GM21737 (cell line): ENCODE data around the gene LRRC14B.
"Not testable (repeated sequence)": the region's sequence is repeated elsewhere in the genome, so short reads cannot be mapped to it uniquely, and the experiment has no call there.

Source experiments
- ATAC-seq: cut with Tn5 transposase; IDR thresholded peaks from one replicate; pipeline ENCODE4 v1.9.1; 2021; ENCODE audit warnings: mild to moderate bottlenecking, moderate library complexity; ENCODE audit not compliant: unreplicated experiment

Gene LRRC14B

DNA sequence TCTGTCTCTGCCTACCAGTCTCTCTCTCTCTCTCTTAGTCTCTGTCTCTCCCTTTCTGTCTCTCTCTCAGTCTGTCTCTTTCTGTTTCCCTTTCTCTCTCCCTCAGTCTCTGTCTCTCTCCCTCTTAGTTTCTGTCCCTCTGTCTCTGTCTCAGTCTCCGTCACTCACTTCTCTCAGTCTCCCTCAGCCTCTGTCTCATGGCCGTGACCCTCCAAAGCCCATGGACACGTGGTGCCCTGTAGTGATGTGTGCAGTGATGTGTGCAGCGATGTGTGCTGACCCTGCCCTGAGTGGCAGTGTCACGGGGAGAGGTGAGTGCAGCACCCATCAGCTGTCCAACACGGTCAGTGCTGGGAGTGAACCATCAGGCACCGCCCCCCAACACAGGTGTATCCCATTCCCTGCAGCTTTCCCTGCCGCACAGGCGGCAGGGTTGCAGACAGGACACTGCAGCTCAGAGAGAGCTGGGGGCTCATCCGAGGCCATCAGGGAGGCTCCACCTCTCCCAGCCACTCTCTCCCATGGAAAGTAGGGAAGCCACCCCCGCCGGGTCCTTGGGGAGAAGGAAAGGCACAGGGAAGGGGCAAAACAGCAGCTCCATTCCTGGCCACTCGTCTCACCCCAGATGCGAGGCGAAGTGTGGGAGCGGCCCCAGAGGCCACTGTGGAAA is 794 bp upstream of the LRRC14B start:
- ATAC-seq: no peak

- no peak for ATAC-seq
Measured at GRCh38 chr5:191949-192690, 825 bp downstream of the LRRC14B start.

GRCh38 chr5:192691-192969 is 1.3 kb downstream of the LRRC14B start:
- ATAC-seq: no peak

GRCh38 chr5:192970-193831 is 1.9 kb downstream of the LRRC14B start:
- no peak for ATAC-seq

DNA sequence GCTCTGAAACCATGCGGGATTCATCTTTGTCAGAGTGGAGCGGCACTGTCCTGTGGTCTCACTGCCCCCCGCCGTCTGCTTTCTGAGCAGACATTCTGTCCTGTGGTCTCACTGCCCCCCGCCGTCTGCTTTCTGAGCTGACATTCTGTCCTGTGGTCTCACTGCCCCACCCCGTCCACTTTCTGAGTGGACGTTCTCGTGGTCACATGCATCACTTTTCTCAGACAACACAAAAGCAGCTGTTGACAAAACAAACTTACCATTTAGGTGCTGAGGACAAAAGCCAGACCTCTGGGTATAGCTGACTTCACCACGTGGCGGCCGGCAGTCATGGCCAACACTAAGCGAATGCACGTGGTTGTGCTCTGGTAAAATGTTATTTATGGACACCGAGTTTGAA is 2.8 kb downstream of the LRRC14B start:
- ATAC-seq: no peak

DNA sequence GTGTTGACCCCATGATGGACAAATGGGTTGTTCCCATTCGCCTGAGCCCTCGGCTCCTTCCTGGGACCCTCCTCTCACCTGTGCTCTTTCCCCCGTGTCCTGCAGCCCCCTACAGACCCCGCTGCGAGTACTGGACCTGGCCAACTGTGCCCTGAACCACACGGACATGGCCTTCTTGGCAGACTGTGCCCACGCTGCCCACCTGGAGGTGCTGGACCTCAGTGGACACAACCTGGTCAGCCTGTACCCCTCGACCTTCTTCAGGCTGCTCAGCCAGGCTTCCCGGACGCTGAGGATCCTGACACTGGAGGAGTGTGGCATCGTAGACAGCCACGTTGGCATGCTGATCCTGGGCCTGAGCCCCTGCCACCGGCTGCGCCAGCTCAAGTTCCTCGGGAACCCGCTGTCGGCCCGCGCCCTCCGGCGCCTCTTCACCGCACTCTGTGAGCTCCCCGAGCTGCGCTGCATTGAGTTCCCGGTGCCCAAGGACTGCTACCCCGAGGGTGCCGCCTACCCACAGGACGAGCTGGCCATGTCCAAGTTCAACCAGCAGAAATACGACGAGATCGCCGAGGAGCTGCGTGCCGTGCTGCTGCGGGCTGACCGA is 3.4 kb downstream of the LRRC14B start:
- no peak for ATAC-seq

DNA sequence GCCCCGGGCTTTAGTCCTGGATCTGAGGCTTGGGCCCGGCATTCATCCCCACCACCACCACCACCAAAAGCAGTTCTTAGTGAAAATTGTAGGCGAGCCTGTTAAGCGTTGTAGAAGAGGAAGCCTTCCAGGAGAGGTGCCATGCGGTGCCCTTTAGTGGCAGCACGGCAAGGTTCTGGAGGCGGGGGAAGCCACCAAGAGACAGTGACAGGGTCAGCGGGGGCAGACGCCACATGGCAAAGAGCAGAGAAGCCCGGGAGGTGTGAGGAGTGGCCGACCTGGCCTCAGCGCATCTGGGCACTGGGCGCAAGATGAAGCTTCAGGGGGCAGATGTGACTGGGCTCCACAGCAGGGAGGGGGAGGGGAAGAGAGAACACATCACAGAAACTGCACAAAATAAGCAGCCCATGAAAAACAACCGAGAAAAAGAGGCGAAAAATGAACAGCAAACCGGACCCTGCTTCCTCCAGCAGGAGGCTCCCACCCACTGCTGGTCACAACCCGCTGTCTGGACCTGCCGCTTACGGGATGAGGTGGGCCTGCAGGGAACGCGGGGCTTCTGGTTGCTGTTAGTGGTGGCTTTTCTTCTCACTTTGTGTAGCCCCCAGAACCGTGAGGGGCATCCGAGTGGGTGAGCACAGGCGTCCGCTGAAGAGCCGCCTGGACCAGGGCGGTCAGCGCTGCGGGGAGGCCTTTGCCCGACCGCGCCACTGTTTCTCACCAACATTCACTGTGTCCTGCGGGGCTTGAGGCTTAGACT is 4.3 kb downstream of the LRRC14B start:
- no peak for ATAC-seq

DNA sequence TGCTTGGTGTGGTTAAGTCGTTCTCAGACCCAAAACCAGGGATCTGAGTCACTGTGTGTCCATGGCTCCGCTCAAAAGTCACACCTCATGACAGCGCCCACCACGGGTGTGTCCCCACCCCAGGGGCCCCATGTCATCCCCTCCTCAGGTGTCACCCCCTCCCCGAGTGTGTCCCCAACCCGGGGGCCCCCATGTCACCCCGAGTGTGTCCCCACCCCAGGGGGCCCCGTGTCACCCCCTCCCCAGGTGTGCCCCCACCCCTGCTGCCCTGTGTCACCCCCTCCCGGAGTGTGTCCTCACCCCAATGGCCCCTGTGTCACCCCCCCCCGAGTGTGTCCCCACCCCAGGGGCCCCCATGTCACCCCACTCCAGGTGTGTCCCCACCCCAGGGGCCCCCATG is 5.1 kb downstream of the LRRC14B start:
- no peak for ATAC-seq

- not testable (repeated sequence) for ATAC-seq
Measured at GRCh38 chr5:197031-197430, 5.7 kb downstream of the LRRC14B start.

DNA sequence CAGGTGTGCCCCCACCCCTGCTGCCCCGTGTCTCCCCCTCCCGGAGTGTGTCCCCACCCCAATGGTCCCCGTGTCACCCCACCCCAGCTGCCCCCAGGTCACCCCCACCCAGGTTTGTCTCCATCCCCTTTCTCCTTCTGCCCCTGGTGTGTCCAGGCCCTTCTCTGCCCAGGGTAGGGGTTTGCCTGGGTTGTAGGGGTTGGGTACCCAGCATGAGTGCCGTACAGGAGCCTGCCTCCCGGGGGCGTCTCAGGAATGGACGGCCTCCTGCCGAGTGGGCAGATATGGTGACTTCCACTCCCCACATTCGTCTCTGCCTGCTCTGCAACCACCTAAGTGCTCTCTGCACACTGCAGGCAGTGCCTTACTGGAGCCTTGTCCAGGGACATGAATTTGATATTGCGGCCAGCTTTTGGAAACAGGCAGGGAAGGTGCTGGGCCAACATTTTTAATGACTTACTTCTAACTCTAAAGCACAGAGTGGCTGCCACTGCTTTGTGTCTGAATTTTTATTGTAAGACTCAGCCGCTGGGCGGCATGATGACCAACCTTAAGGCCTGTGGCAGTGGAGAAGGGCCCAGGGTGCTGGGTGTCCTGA is 6.7 kb downstream of the LRRC14B start:
- no peak for ATAC-seq

GRCh38 chr5:198516-199196 is 7.4 kb downstream of the LRRC14B start:
- ATAC-seq: no peak

DNA sequence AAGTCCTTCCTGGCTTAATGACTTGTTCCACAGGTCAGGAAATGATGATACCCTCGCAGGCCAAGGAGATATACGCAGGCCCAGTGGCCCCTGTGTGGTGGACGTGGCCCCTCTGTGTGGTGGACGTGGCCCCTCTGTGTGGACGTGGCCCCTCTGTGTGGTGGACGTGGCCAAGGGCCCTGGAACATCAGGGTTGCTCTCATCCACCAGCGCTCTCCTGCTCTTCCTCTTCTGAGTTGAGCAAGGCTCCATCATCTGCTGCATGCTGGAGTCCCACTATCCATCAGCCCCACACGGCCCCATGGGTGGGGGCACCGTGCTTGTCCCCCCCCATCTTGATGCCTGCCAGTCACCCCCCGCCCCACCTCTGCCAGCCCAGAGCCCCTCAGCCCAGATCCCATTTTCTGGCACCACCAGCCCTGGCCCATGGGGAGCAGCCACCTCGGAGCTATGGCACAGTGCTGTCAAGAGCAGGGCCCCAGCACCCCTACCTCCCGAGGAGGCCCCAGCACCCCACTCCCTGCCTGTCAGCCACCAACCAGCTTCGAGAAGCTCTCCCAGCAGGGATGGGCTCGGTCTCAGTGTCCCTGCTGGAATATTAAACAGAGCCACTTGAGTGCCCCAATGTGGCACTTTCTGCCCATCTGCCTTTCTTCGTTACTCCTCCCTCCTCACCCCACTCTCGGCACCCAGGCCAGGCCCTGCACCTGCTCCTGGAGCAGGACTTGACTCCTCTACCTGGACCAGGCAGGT is 8.1 kb downstream of the LRRC14B start:
- ATAC-seq: no peak

DNA sequence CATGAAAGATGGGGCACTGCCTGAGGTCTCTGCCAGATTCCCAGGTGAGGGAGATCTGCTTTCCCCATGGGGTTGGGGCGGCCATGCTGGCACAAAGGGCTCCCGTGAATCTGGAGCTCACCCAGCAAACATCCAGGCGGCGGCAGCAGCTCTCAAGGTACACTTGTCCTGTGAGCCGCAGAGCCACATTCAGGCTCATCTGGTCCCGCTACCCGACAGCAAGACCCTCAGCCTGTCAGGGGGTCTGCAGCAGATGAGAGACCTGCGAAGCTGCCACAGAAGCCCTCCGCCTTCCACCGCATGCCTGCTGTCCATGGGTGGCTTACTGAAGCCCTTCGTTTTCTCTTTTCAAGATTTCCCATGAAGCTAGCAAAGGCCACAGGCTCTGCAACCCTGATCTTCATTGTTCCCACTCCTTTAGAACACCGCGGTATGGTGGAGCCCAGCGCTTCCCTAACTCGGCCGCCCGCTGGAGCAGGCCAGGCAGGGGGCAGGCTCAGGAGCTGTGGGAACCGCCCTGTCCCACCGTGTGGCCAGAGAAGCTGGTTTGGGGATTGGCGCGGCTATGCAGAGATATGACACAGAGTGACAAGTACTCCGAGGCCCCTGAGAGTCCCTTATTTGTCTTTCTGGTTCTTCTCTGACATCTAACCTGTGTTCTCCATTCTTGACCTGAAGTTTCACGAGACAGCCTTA is 8.8 kb downstream of the LRRC14B start:
- no peak for ATAC-seq

DNA sequence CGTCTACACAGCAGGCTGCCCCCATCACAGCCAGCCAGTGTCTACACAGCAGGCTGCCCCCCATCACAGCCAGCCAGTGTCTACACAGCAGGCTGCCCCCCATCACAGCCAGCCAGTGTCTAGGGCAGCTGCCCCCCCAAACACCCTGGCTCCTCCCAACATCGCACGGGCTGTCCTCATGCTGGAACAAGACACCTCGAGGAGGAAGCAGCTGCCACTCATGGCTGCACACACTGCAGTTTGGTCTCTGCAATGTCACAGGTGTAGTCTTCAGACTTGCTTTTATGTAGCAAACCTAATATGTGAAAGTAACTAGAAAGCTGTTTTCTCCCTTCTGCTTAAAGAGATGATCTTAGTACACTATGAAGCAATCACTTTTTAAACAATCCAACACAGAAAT is 9.7 kb downstream of the LRRC14B start:
- ATAC-seq: no peak

GRCh38 chr5:201672-202071 is 10.4 kb downstream of the LRRC14B start:
- no peak for ATAC-seq

DNA sequence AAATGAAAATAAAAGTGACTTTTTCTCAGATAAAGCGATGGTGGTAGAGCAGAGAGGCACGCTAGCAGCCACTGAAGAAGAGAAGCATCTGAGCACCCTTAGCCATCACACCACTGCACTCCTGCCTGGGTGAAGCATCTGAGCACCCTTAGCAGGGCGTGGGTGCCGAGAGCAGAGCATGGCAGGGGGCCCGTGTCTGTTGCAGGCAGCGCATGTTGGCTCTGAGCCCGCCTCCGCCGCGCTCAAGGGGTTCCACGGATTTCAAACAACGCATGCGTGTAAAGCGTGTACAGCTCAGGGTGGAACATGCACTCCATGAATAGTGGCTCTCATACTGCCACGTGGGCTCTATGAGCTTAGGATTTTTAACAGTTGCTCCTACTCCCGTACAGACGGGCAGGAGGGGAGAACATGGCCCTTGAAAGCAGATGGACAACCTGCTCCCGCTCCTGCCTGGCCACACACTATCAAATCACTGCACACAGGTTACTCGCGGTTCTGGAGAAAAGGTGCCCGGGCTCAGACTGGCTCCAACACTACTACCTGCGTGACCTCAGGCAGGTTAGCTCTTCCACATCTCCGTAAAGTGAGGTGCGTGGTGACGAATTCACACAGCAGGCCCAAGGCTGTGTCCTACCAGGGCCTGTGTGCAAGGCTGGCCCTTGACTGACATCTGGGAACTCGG is 12.1 kb downstream of the LRRC14B start:
- ATAC-seq: no peak

GRCh38 chr5:204001-204400 is 12.7 kb downstream of the LRRC14B start:
- no peak for ATAC-seq

DNA sequence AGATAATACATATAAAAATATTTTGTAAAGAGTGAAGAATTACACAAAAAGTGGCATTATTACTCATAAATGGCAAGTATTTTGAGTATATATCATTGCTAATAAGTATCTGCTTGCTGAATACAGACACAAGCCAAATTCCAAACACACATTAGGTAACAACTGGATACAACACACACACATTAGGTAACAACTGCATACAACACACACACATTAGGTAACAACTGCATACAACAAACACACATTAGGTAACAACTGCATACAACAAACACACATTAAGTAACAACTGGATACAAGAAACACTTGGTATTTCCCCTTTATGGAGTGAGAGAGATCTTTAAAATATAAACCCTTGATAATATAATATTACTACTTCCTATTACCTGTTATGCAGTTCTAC is 13.2 kb downstream of the LRRC14B start:
- no peak for ATAC-seq
